ENCODE data around the gene KLRF2. TPM values are rescaled to one million over a fixed set of nuclear protein-coding genes. Genes with fewer than 3 reads are reported as not detected.
"Not testable (repeated sequence)": the region's sequence is repeated elsewhere in the genome, so short reads cannot be mapped to it uniquely, and the experiment has no call there.

KLRF2 gene
- total RNA-seq, 1 donor from 2014 or later = not detected

- TF ChIP-seq, protein P1, sequence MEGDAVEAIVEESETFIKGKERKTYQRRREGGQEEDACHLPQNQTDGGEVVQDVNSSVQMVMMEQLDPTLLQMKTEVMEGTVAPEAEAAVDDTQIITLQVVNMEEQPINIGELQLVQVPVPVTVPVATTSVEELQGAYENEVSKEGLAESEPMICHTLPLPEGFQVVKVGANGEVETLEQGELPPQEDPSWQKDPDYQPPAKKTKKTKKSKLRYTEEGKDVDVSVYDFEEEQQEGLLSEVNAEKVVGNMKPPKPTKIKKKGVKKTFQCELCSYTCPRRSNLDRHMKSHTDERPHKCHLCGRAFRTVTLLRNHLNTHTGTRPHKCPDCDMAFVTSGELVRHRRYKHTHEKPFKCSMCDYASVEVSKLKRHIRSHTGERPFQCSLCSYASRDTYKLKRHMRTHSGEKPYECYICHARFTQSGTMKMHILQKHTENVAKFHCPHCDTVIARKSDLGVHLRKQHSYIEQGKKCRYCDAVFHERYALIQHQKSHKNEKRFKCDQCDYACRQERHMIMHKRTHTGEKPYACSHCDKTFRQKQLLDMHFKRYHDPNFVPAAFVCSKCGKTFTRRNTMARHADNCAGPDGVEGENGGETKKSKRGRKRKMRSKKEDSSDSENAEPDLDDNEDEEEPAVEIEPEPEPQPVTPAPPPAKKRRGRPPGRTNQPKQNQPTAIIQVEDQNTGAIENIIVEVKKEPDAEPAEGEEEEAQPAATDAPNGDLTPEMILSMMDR (conservative IDR thresholded peaks at IDR 0.05; ENCODE audit: low read depth, low read length) = no peak
- peak; percentile 39 for DNase-seq (ENCODE audit: low read depth)
- H3K4me3 ChIP-seq (ENCODE audit: low read depth, low read length) = peak within 1 kb of the TSS; percentile 45
These were observed 11.8 kb upstream of the KLRF2 start, which contains the start of gene CLEC2B for GRCh38 chr12:9869307-9870161. Gene CLEC2B (minus strand): TSS chr12:9869354.

GRCh38 chr12:9870286-9870866 is 10.9 kb upstream of the KLRF2 start:
- no peak overlapping the region for H3K4me3 ChIP-seq (ENCODE audit: low read depth, low read length)
- no peak for DNase-seq (ENCODE audit: low read depth)
- TF ChIP-seq, protein P1 (conservative IDR thresholded peaks at IDR 0.05; ENCODE audit: low read depth, low read length) = no peak

DNA sequence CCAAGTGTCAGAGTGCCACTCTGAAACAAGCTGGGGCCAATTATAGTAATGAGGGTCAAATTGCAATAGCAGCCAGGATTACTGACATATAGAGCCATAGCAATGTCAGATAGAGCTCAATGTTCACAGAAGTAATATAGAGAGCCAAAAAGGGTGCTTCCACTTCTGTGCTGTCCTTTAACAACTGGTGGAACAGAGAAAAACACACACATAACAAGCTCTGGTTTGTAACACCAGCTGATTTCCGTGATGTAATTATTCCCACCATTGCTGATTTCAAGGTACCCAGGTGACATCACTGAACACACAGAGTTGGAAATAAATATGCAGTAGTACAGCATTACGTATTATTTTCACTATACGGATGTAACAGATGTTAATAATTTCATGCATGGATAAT is 9.1 kb upstream of the KLRF2 start:
- no peak overlapping the region for H3K4me3 ChIP-seq (ENCODE audit: low read depth, low read length)
- DNase-seq (ENCODE audit: low read depth) = no peak
- TF ChIP-seq, protein P1 (conservative IDR thresholded peaks at IDR 0.05; ENCODE audit: low read depth, low read length) = no peak

DNA sequence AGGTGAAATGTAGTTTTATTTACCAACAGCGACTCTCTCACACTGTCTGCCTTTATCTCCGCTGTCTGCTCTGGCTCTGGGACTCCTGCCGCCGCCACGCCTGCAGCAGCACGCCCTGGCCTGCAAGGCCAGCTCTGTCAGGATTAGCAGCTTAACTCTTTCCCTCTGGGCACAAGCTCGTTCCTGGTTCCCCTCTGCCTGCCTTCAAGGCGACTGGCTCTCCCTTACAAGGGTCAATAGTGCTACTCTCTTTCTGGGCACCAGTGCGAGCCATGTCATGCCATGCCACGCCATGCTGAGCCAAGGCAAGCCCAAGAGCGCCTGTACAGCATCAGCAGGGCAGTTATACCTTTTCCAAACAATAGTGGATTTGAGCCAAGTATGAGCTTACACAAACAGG is 8.5 kb upstream of the KLRF2 start:
- no peak for DNase-seq (ENCODE audit: low read depth)
- TF ChIP-seq, protein P1 (conservative IDR thresholded peaks at IDR 0.05; ENCODE audit: low read depth, low read length) = no peak
- no peak overlapping the region for H3K4me3 ChIP-seq (ENCODE audit: low read depth, low read length)

DNA sequence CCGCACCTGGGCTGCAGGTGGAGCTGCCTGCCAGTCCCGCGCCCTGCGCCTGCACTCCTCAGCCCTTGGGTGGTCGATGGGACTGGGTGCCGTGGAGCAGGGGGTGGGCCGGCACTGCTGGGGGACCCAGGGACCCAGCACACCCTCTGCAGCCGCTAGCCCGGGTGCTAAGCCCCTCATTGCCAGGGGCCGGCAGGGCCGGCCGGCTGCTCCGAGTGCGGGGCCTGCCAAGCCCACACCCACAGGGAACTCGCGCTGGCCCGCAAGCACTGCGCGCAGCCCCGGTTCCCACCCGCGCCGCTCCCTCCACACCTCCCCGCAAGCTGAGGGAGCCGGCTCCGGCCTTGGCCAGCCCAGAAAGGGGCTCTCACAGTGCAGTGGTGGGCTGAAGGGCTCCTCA is 5.2 kb upstream of the KLRF2 start:
- H3K4me3 ChIP-seq (ENCODE audit: low read depth, low read length); DNase-seq (ENCODE audit: low read depth): not testable (repeated sequence)

- no peak for DNase-seq (ENCODE audit: low read depth)
- TF ChIP-seq, protein P1 (conservative IDR thresholded peaks at IDR 0.05; ENCODE audit: low read depth, low read length) = no peak
- no peak overlapping the region for H3K4me3 ChIP-seq (ENCODE audit: low read depth, low read length)
These were observed 684 bp upstream of the KLRF2 start for GRCh38 chr12:9880532-9881078.

GRCh38 chr12:9881988-9882387 is 699 bp downstream of the KLRF2 start:
- no peak overlapping the region for H3K4me3 ChIP-seq (ENCODE audit: low read depth, low read length)
- TF ChIP-seq, protein P1 (conservative IDR thresholded peaks at IDR 0.05; ENCODE audit: low read depth, low read length) = no peak
- DNase-seq (ENCODE audit: low read depth) = no peak

All from epithelial cell of proximal tubule (primary cell).